ENCODE data around the gene MYCBPAP.

Gene MYCBPAP

DNA sequence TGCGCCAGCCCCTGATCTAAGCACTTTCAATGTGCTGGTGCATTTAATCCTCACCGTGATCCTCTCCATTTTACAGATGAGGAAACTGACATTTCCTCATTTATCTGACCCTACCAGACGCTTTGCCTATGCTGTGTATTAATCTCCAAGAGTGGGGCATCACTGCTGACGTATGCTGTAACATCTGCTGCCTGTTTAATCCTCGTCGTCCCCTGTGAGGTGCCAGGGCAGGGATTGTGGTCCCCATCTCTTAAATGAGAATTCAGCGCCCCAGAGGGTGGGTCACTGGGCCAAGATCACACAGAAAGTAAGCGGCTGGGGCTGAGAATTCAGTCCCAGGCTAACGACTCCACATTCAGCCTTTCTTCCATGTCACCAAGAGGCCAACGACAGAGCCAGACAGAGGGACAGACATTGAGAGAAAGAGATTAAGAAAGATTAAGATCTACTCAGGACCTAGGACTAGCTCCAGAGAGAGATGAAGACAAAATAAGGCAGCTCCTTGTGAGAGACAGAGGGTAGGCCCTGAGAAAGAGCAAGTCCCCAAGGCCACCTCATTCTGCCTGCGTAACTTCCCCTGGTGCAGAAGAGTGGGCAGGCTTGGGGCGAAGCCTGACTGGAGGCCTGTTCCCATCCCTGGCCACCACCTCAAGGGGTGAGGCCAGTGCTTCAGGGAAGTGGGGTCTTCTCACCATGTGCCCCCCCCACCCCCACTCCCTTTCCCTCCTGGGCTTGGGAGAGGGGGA is 65.8 kb downstream of the MYCBPAP start:
- DNase-seq, result no peak

DNA sequence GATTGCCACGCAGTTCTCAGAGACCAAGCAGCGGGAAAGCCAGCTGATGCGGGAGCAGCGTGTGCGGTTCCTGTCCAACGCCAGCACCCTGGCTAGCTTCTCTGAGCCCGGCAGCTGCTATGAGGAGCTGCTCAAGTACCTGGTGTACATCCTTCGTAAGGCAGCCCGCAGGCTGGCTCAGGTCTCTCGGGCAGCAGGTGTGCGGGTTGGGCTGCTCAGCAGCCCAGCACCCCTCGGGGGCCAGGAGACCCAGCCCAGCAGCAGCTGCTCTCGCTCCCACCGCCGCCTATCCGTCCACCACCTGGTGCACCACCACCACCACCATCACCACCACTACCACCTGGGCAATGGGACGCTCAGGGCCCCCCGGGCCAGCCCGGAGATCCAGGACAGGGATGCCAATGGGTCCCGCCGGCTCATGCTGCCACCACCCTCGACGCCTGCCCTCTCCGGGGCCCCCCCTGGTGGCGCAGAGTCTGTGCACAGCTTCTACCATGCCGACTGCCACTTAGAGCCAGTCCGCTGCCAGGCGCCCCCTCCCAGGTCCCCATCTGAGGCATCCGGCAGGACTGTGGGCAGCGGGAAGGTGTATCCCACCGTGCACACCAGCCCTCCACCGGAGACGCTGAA is 67.5 kb downstream of the MYCBPAP start:
- no peak for DNase-seq

DNA sequence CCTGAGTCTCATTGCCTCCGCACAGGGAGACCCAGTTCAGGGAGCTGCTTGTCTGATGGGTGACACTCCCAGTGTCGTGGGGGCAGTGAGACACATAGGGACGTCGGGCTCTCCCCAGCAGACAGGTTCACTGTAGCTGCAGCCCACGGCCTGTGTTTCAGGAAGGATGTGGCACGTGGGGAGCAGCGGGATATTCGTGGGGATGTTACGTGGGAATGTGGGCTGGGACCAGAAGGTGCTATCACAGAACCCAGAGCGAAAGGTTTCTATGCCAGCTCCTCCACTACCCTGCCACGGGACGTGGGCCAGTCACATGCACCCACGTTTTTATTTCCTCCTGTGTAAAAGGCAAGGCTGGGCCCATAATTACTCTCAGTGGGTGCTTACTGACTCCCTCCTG is 68.6 kb downstream of the MYCBPAP start:
- no peak for DNase-seq

- no peak for DNase-seq
Measured at GRCh38 chr17:50577451-50577954, 69.3 kb downstream of the MYCBPAP start.

GRCh38 chr17:50578173-50578572 is 69.9 kb downstream of the MYCBPAP start:
- no peak for DNase-seq

DNA sequence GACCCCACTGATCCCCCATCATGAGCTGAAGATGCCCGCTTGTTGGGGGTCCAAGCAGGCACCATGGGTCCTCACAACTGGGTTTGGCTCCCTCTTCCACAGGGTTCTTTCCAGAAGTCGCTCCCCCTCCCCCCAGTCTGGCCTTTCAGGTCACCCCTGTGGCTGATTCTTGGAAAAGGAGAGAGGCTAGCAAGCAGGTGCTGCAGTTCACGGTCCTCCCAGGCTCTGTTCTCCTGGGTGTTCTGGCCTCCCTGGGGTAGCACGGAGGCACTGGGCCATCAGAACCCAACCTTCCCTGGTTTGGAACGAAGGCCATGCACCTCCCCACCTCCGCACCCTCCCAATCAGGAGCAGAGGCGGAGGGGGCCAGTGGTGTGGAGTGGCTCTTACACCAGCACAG is 71.2 kb downstream of the MYCBPAP start:
- no peak for DNase-seq

DNA sequence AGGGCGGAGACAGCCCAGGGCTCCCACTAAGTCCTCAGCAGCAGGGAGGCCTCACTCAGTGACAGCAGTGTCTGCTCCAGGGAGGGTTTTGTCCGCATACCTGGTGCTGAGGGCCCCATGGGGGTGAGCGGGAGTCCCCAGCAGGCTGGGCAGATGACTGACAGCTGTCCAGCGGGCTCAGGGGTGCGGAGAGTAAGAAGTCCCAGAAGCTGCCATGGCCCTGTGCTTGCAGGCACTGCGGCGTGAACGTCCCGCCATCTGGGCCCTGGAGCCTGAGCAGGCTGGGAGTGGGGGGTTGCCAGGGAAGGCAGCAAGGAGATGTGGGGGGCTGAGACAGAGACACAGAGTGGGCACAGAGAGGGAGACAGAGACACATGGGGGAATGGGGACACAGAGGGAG is 72.4 kb downstream of the MYCBPAP start:
- DNase-seq, result no peak
